Measurements from ENCODE around the gene HOXB8.

The HOXB8 gene

GRCh38 chr17:48590607-48591161, 24.4 kb downstream of the HOXB8 start:
- Histone ChIP-seq H3K4me3 (ENCODE audit: low read length in 2 of 2) (peak overlapping the region; percentile 7 to 53), H3K36me3 (ENCODE audit: control insufficient read depth in 2 of 2, insufficient read depth in 2 of 2, low read length in 2 of 2) (peaks cover 10 to 18% of the 10 kb centered on the region in 2 donors), H3K4me1 (ENCODE audit: control insufficient read depth in 2 of 2, insufficient read depth in 2 of 2, low read length in 2 of 2) (peaks cover 18 to 38% of the 10 kb centered on the region in 2 donors), H3K9me3 (ENCODE audit: control insufficient read depth in 2 of 2, low read length in 2 of 2) (no peaks in the 10 kb centered on the region), H3K27me3 (ENCODE audit: control insufficient read depth in 2 of 2, insufficient read depth in 2 of 2, low read length in 2 of 2) (no peaks in the 10 kb centered on the region), H3K9ac (ENCODE audit: low read depth in 1 of 2, low read length in 2 of 2) (peak overlapping the region; percentile 38 to 54), H3K27ac (ENCODE audit: low read depth in 2 of 2, low read length in 2 of 2) (peak overlapping the region; percentile 75 to 87)

- Histone ChIP-seq H3K27ac (ENCODE audit: low read depth in 2 of 2, low read length in 2 of 2) (peak within 1 kb of the TSS; percentile 75 to 87), H3K27me3 (ENCODE audit: control insufficient read depth in 2 of 2, insufficient read depth in 2 of 2, low read length in 2 of 2) (no peaks in the 10 kb centered on the region), H3K9ac (ENCODE audit: low read depth in 1 of 2, low read length in 2 of 2) (peak within 1 kb of the TSS; percentile 42 to 54)
Measured at GRCh38 chr17:48589831-48590606, 25.1 kb downstream of the HOXB8 start, which contains the start of gene HOXB3. Gene HOXB3 (minus strand): TSS chr17:48590241. CDS start chr17:48552474, 37,767 bp downstream.

GRCh38 chr17:48589060-48589830, 25.8 kb downstream of the HOXB8 start:
- peaks cover 19 to 49% of the 10 kb centered on the region in 2 donors for H3K4me1 ChIP-seq (ENCODE audit: control insufficient read depth in 2 of 2, insufficient read depth in 2 of 2, low read length in 2 of 2)
- peak overlapping the region; percentile 75 to 87 for H3K27ac ChIP-seq (ENCODE audit: low read depth in 2 of 2, low read length in 2 of 2)
- H3K4me3 ChIP-seq (ENCODE audit: low read length in 2 of 2) = peak overlapping the region; percentile 40 to 53
- peaks cover 0 to 6% of the 10 kb centered on the region in 2 donors for H3K36me3 ChIP-seq (ENCODE audit: control insufficient read depth in 2 of 2, insufficient read depth in 2 of 2, low read length in 2 of 2)
- no peaks in the 10 kb centered on the region for H3K9me3 ChIP-seq (ENCODE audit: control insufficient read depth in 2 of 2, low read length in 2 of 2)
- no peaks in the 10 kb centered on the region for H3K27me3 ChIP-seq (ENCODE audit: control insufficient read depth in 2 of 2, insufficient read depth in 2 of 2, low read length in 2 of 2)
- H3K9ac ChIP-seq (ENCODE audit: low read depth in 1 of 2, low read length in 2 of 2) = peak overlapping the region; percentile 13 to 42

More at GRCh38 chr17:48589831-48590606, 25.1 kb downstream of the HOXB8 start, which contains the start of gene HOXB3:
- Histone ChIP-seq H3K9me3 (ENCODE audit: control insufficient read depth in 2 of 2, low read length in 2 of 2) (no peaks in the 10 kb centered on the region), H3K4me3 (ENCODE audit: low read length in 2 of 2) (peak within 1 kb of the TSS; percentile 40 to 53), H3K36me3 (ENCODE audit: control insufficient read depth in 2 of 2, insufficient read depth in 2 of 2, low read length in 2 of 2) (peaks cover 3 to 13% of the 10 kb centered on the region in 2 donors), H3K4me1 (ENCODE audit: control insufficient read depth in 2 of 2, insufficient read depth in 2 of 2, low read length in 2 of 2) (peaks cover 19 to 43% of the 10 kb centered on the region in 2 donors)

- H3K9ac ChIP-seq (ENCODE audit: low read depth in 1 of 2, low read length in 2 of 2) = peak overlapping the region; percentile 24 to 42
- H3K4me3 ChIP-seq (ENCODE audit: low read length in 2 of 2) = peak overlapping the region in 1 of 2 donors; percentile 53
- H3K4me1 ChIP-seq (ENCODE audit: control insufficient read depth in 2 of 2, insufficient read depth in 2 of 2, low read length in 2 of 2) = peaks cover 19 to 54% of the 10 kb centered on the region in 2 donors
- H3K27ac ChIP-seq (ENCODE audit: low read depth in 2 of 2, low read length in 2 of 2) = peak overlapping the region; percentile 75 to 87
- no peaks in the 10 kb centered on the region for H3K9me3 ChIP-seq (ENCODE audit: control insufficient read depth in 2 of 2, low read length in 2 of 2)
- H3K36me3 ChIP-seq (ENCODE audit: control insufficient read depth in 2 of 2, insufficient read depth in 2 of 2, low read length in 2 of 2) = peaks cover 0 to 7% of the 10 kb centered on the region in 2 donors
- no peaks in the 10 kb centered on the region for H3K27me3 ChIP-seq (ENCODE audit: control insufficient read depth in 2 of 2, insufficient read depth in 2 of 2, low read length in 2 of 2)
Measured at GRCh38 chr17:48588528-48588927, 26.6 kb downstream of the HOXB8 start.

GRCh38 chr17:48588074-48588415, 27.0 kb downstream of the HOXB8 start:
- Histone ChIP-seq H3K9me3 (ENCODE audit: control insufficient read depth in 2 of 2, low read length in 2 of 2) (no peaks in the 10 kb centered on the region), H3K36me3 (ENCODE audit: control insufficient read depth in 2 of 2, insufficient read depth in 2 of 2, low read length in 2 of 2) (peaks cover 0 to 8% of the 10 kb centered on the region in 2 donors), H3K27ac (ENCODE audit: low read depth in 2 of 2, low read length in 2 of 2) (peak overlapping the region; percentile 75 to 87), H3K27me3 (ENCODE audit: control insufficient read depth in 2 of 2, insufficient read depth in 2 of 2, low read length in 2 of 2) (no peaks in the 10 kb centered on the region), H3K4me3 (ENCODE audit: low read length in 2 of 2) (peak overlapping the region; percentile 24 to 53), H3K4me1 (ENCODE audit: control insufficient read depth in 2 of 2, insufficient read depth in 2 of 2, low read length in 2 of 2) (peaks cover 19 to 54% of the 10 kb centered on the region in 2 donors), H3K9ac (ENCODE audit: low read depth in 1 of 2, low read length in 2 of 2) (peak overlapping the region in 1 of 2 donors; percentile 24)

- peak overlapping the region; percentile 35 to 38 for H3K9ac ChIP-seq (ENCODE audit: low read depth in 1 of 2, low read length in 2 of 2)
Measured at GRCh38 chr17:48587276-48588073, 27.6 kb downstream of the HOXB8 start.

GRCh38 chr17:48586355-48587258, 28.5 kb downstream of the HOXB8 start:
- Histone ChIP-seq H3K27me3 (ENCODE audit: control insufficient read depth in 2 of 2, insufficient read depth in 2 of 2, low read length in 2 of 2) (no peaks in the 10 kb centered on the region), H3K27ac (ENCODE audit: low read depth in 2 of 2, low read length in 2 of 2) (peak overlapping the region; percentile 85 to 87), H3K9me3 (ENCODE audit: control insufficient read depth in 2 of 2, low read length in 2 of 2) (no peaks in the 10 kb centered on the region), H3K9ac (ENCODE audit: low read depth in 1 of 2, low read length in 2 of 2) (peak overlapping the region; percentile 74 to 76), H3K4me1 (ENCODE audit: control insufficient read depth in 2 of 2, insufficient read depth in 2 of 2, low read length in 2 of 2) (peaks cover 31 to 57% of the 10 kb centered on the region in 2 donors), H3K4me3 (ENCODE audit: low read length in 2 of 2) (peak overlapping the region; percentile 78 to 83), H3K36me3 (ENCODE audit: control insufficient read depth in 2 of 2, insufficient read depth in 2 of 2, low read length in 2 of 2) (peaks cover 0 to 5% of the 10 kb centered on the region in 2 donors)

More at GRCh38 chr17:48587276-48588073, 27.6 kb downstream of the HOXB8 start:
- Histone ChIP-seq H3K27ac (ENCODE audit: low read depth in 2 of 2, low read length in 2 of 2) (peak overlapping the region; percentile 85 to 87), H3K36me3 (ENCODE audit: control insufficient read depth in 2 of 2, insufficient read depth in 2 of 2, low read length in 2 of 2) (peaks cover 0 to 6% of the 10 kb centered on the region in 2 donors), H3K27me3 (ENCODE audit: control insufficient read depth in 2 of 2, insufficient read depth in 2 of 2, low read length in 2 of 2) (no peaks in the 10 kb centered on the region), H3K4me1 (ENCODE audit: control insufficient read depth in 2 of 2, insufficient read depth in 2 of 2, low read length in 2 of 2) (peaks cover 25 to 57% of the 10 kb centered on the region in 2 donors), H3K4me3 (ENCODE audit: low read length in 2 of 2) (peak overlapping the region; percentile 46 to 83), H3K9me3 (ENCODE audit: control insufficient read depth in 2 of 2, low read length in 2 of 2) (no peaks in the 10 kb centered on the region)

GRCh38 chr17:48584223-48584741, 30.8 kb downstream of the HOXB8 start:
- Histone ChIP-seq H3K4me1 (ENCODE audit: control insufficient read depth in 2 of 2, insufficient read depth in 2 of 2, low read length in 2 of 2) (peaks cover 34 to 56% of the 10 kb centered on the region in 2 donors), H3K27me3 (ENCODE audit: control insufficient read depth in 2 of 2, insufficient read depth in 2 of 2, low read length in 2 of 2) (peaks cover 2 to 4% of the 10 kb centered on the region in 2 donors), H3K9me3 (ENCODE audit: control insufficient read depth in 2 of 2, low read length in 2 of 2) (no peaks in the 10 kb centered on the region), H3K9ac (ENCODE audit: low read depth in 1 of 2, low read length in 2 of 2) (no peak overlapping the region), H3K36me3 (ENCODE audit: control insufficient read depth in 2 of 2, insufficient read depth in 2 of 2, low read length in 2 of 2) (peaks cover 0 to 3% of the 10 kb centered on the region in 2 donors), H3K4me3 (ENCODE audit: low read length in 2 of 2) (no peak overlapping the region), H3K27ac (ENCODE audit: low read depth in 2 of 2, low read length in 2 of 2) (peak overlapping the region in 1 of 2 donors; percentile 72)

All from mucosa of rectum (tissue), 2 donors.